Fibroblast of the aortic adventitia (primary cell): Measurements from ENCODE around the gene CYP1B1. TPM values are rescaled to one million over a fixed set of nuclear protein-coding genes. Genes with fewer than 3 reads are reported as not detected.
"Not testable (repeated sequence)": the region's sequence is repeated elsewhere in the genome, so short reads cannot be mapped to it uniquely, and the experiment has no call there.

Experiments used
- DNase-seq: peaks from one replicate; pipeline ENCODE4 v3.0.0-alpha.2; 2010; ENCODE audit warnings: low read depth
- H3K4me3 ChIP-seq: 2 replicates; pipeline ENCODE4 v1.5.1; 2011; ENCODE audit warnings: low read depth, mild to moderate bottlenecking, control low read depth, low read length, moderate library complexity
- total RNA-seq: library from RNA; depleted of rRNA; stranded (reverse); fragments of >200 nt; gene quantifications from 2 replicates; pipeline ENCODE4 v1.2.3, GENCODE V29; 2012; ENCODE audit warnings: low replicate concordance
- TF ChIP-seq, protein P1 (sequence below): IDR thresholded peaks from 2 replicates; pipeline ENCODE4 v1.5.1; 2011; ENCODE audit warnings: mild to moderate bottlenecking, low read length, control low read depth, inconsistent platforms; ENCODE audit not compliant: insufficient read depth

CYP1B1 gene
- total RNA-seq, 1 donor = 146 TPM

DNA sequence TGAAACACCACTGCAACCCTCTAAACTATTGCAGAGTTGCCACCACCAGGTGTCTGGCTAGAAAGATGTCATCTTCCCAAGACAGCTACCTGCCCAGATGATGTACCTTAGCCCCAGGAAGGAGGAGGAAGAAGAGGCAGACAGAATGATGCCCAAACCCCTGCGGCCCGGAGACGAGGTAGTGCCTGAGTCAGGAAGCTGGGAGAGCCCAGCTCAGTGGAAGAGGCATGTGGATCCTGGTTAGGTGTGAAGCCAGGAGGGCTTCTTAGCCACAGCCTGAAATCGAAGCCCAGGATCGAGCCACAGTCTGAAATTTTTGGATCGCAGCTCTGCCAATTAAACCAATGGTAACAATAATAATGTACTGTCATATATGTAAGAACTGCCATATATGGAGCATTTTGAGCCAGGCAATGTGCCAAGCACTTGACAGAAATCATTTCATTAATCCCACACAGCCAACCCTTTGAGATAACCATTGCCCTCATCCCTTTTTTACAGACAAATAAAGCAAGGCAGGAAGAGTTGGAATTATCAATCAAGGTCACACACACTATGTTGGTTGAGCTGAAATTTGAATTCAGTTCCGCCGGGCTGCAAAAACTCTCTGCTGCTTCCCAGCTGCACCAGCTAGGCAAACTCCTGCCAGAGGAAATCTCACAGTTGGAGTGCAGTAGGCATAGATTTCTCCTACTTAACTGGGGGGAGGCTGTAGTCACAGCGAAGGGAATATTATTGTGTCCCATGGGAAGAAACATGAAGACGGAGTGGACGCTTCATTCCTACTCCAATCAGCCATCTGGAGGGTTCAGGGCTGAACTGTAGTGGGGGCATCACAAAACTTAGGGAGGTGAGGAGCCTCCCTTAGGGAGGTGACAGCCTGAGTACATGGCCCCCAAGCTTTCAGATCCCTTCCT, 19.4 kb upstream of the CYP1B1 start:
- DNase-seq = no peak
- H3K4me3 ChIP-seq = no peak overlapping the region
- TF ChIP-seq, protein P1, sequence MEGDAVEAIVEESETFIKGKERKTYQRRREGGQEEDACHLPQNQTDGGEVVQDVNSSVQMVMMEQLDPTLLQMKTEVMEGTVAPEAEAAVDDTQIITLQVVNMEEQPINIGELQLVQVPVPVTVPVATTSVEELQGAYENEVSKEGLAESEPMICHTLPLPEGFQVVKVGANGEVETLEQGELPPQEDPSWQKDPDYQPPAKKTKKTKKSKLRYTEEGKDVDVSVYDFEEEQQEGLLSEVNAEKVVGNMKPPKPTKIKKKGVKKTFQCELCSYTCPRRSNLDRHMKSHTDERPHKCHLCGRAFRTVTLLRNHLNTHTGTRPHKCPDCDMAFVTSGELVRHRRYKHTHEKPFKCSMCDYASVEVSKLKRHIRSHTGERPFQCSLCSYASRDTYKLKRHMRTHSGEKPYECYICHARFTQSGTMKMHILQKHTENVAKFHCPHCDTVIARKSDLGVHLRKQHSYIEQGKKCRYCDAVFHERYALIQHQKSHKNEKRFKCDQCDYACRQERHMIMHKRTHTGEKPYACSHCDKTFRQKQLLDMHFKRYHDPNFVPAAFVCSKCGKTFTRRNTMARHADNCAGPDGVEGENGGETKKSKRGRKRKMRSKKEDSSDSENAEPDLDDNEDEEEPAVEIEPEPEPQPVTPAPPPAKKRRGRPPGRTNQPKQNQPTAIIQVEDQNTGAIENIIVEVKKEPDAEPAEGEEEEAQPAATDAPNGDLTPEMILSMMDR = no peak

DNA sequence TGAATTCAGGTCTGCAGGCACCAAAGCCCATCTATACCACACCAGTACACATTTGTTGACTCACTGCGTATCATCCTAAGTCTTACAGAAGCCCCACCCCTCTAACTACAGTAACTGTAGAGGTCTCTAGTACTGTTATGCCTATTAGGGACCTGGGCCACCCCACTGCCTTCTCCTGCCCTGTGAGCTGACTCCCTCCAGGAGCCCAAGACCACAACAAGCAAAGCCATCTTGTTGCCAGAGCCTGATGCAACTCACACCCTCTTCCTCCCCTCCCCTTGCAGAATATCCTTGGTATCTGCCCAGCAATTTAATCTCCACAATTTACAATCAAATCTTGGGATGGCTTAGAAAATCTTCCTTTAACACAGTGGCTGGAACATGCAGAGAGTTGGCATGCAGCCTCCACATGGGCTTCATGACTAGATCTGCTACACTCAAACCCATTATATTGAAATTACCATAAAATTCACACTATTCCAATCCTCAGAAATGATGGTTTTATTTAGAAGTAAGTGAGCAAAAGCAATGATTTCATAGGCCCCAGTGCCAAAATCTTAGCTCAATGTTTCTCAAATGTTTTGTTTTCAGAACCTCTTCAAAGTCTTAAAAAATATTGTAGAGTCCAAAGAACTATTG, 17.7 kb upstream of the CYP1B1 start:
- peak; percentile 84 for DNase-seq
- TF ChIP-seq, protein P1 = no peak
- H3K4me3 ChIP-seq = no peak overlapping the region

DNA sequence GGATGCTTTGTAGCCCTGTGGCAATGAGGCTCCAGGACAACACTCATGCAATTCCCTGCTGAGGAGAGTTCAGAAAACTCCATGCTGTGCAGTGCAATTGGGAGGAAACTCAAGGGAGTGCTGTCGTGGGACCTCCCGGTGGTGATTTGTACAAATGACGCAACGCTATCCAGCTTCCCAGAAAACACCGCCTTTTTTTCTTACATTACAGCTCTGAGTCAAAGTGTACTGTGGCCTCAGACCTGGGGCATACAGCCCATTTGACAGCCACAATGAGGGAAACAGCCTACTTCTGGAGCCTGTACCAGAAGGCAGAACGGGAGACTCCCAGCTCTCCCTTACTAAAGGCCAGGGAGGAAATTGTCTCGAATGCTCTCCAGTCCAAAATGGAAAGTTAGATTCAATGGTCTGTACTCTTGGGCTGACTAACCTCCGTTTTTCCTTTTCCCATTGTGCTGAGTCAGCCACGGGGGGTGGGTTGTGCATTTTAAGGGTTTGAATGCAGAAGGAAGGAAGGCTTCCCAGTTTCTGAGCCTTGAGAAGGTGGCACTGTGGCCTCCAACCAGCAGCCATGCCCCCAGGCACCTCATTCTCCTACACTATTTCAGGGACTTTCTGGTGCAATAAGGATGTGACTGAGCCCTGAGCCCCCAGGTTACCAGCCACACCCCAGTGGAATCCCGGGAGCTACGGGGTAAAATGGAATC, 16.4 kb upstream of the CYP1B1 start:
- no peak overlapping the region for H3K4me3 ChIP-seq
- TF ChIP-seq, protein P1 = peak; percentile 4
- peak; percentile 98 for DNase-seq

DNA sequence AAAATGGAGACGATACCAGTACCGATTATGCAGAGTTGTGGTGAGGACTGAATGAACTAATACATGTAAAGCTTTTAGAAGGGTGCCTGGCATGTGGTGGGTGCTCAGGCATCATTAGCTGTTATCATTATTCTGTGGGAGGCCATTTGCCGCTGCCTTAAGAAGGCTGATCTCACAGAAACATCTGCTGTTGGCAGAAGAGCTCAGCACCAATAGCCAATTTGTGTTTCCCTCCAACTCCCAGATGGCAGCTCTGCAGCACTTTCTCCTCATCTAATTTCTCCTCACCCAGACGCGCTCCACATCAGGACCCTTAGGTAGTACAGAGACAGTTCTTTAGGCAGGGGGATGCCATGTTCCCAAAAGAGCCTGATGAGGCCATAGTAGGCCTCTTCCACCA, 15.8 kb upstream of the CYP1B1 start:
- TF ChIP-seq, protein P1 = no peak
- DNase-seq = no peak
- H3K4me3 ChIP-seq = no peak overlapping the region

DNA sequence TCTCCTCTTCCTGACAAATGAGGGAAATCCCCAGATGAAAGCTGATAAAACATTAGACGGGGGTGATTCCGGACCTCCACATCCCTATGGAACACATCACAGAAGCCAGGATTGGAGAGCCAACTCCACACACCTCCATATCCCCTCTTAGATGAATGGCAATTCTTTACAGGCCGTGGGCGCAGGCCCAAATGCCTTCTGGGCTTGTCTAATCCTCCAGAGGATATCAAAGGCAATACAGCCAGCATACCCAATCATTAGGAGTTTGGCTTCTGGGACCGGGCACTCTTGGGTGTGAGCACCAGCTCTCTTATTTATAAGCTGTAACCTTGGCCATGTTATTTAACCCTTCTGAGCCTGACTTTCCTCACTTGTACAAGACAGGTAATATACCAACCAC, 15.0 kb upstream of the CYP1B1 start:
- TF ChIP-seq, protein P1 = no peak
- DNase-seq = no peak
- H3K4me3 ChIP-seq = no peak overlapping the region

DNA sequence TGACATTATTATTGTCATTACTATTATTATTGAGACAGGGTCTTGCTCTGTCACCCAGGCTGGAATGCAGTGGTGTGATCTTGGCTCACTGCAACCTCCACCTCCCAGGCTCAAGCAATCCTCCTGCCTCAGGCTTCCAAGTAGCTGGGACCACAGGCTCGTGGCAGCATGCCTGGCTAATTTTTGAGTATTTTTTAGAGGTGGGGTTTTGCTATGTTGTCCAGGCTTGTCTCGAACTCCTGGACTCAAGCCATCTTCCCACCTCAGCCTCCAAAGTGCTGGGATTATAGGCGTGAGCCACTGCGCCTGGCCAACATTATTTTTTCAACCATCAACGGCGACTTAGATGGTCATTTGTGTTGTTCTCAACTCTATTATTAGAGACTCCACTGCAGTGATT, 14.3 kb upstream of the CYP1B1 start:
- H3K4me3 ChIP-seq = not testable (repeated sequence)
- peak; percentile 63 for DNase-seq

DNA sequence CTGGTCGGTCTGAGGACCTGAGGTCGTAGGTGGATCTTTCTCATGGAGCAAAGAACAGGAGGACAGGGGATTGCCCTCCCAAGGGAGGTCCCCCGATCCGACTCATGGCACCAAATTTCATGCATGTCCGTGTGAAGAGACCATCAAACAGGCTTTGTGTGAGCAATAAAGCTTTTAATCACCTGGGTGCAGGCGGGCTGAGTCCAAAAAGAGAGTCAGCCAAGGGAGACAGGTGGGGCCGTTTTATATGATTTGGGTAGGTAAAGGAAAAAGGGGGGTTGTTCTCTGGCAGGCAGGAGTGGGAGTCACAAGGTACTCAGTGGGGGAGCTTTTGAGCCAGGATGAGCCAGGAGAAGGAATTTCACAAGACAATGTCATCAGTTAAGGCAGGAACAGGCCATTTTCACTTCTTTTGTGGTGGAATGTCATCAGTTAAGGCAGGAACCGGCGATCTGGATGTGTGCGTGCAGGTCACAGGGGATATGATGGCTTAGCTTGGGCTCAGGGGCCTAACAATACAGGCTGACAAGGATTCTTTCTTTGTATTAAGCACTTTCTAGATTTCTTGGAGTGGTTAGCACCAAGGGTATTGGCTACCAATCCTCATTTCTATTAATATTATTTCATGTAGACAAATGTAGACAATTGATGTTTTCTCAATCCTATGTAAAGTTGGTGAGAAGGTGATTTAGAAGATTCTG, 10.2 kb upstream of the CYP1B1 start:
- DNase-seq, H3K4me3 ChIP-seq: not testable (repeated sequence)

DNA sequence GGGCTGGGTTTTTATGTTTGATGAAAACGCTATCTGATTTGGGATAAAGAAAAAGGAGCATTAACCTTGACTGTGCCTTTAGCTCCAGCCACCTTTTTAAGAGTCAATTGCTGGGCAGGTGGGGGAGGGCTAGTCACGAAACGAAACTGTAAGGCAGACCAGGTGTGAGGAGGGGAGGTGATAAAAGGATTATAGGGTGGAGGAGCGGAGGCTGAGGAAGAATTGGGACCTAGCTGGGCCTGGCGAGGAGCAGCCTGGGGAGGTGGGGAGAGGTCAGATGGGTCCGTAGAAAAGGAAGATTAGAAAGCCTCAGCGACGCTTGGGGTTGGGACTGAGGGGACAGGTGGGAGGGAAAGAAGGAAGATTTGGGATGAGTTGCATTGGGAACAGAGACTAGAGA, 8.6 kb upstream of the CYP1B1 start:
- not testable (repeated sequence) for DNase-seq, H3K4me3 ChIP-seq

DNA sequence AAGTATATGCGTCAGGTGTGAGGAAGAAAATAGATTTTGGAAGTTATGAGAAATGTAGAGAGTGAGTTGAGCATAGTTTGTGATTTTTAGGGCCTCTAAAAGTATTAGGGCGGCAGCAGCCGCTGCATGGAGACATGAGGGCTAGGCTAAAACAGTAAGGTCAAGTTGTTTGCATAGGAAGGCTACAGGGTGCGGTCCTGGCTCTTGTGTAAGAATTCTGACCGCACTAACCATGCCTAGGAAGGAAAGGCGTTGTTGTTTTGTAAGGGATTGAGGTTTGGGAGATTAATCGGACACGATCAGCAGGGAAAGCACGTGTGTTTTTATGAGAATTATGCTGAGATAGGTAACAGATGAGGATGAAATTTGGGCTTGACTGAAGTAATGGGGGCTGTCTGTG, 6.8 kb upstream of the CYP1B1 start:
- not testable (repeated sequence) for H3K4me3 ChIP-seq, DNase-seq
